ENCODE results near the gene BCL7C. TPM values are rescaled to one million over a fixed set of nuclear protein-coding genes. Genes with fewer than 3 reads are reported as not detected.
A peak's percentile ranks its signal among the peaks of the same experiment; 100 is the strongest.

The BCL7C gene
- total RNA-seq, 1 donor from 2014 or later = 43.9 TPM

GRCh38 chr16:30924076-30924912, 30.4 kb upstream of the BCL7C start:
- Mint-ChIP-seq H3K36me3 (peaks cover 2% of the 10 kb centered on the region), H3K4me1 (peaks cover 14% of the 10 kb centered on the region), H3K27ac (peak overlapping the region; percentile 82), H3K4me3 (peak overlapping the region; percentile 77), H3K27me3 (ENCODE audit: low read depth) (no peaks in the 10 kb centered on the region), H3K9me3 (no peaks in the 10 kb centered on the region)
- peak in 1 of 2 experiments; percentile 51 for DNase-seq (ENCODE audit: low spot score in 2 of 2, unreplicated experiment in 2 of 2)
- TF ChIP-seq CTCF (IDR thresholded peaks at IDR 0.05; ENCODE audit: unreplicated experiment) = no peak

- Mint-ChIP-seq H3K27me3 (ENCODE audit: low read depth) (no peaks in the 10 kb centered on the region), H3K27ac (peak within 1 kb of the TSS; percentile 100), H3K36me3 (no peaks in the 10 kb centered on the region), H3K4me3 (peak within 1 kb of the TSS; percentile 100), H3K4me1 (peaks cover 14% of the 10 kb centered on the region), H3K9me3 (no peaks in the 10 kb centered on the region)
- DNase-seq (ENCODE audit: low spot score in 2 of 2, unreplicated experiment in 2 of 2) = no peak
- TF ChIP-seq CTCF (IDR thresholded peaks at IDR 0.05; ENCODE audit: unreplicated experiment) = no peak
Measured at GRCh38 chr16:30923554-30924075, 29.7 kb upstream of the BCL7C start, which contains the start of gene FBXL19. TSS of gene FBXL19 (plus strand) at chr16:30923572. CDS start at chr16:30925755, 2,183 bp downstream.

- Mint-ChIP-seq H3K27me3 (ENCODE audit: low read depth) (no peaks in the 10 kb centered on the region), H3K9me3 (no peaks in the 10 kb centered on the region), H3K4me3 (peak overlapping the region; percentile 100), H3K4me1 (peaks cover 14% of the 10 kb centered on the region), H3K27ac (peak overlapping the region; percentile 100), H3K36me3 (no peaks in the 10 kb centered on the region)
- peak; percentile 95 to 97 for DNase-seq (ENCODE audit: low spot score in 2 of 2, unreplicated experiment in 2 of 2)
- TF ChIP-seq CTCF (IDR thresholded peaks at IDR 0.05; ENCODE audit: unreplicated experiment) = no peak
Measured at GRCh38 chr16:30922960-30923535, 29.2 kb upstream of the BCL7C start.

GRCh38 chr16:30922420-30922959, 28.6 kb upstream of the BCL7C start:
- DNase-seq (ENCODE audit: low spot score in 2 of 2, unreplicated experiment in 2 of 2) = peak; percentile 99 to 100
- Mint-ChIP-seq H3K36me3 (no peaks in the 10 kb centered on the region), H3K4me3 (peak overlapping the region; percentile 100), H3K27ac (peak overlapping the region; percentile 100), H3K9me3 (no peaks in the 10 kb centered on the region), H3K27me3 (ENCODE audit: low read depth) (no peaks in the 10 kb centered on the region), H3K4me1 (peaks cover 14% of the 10 kb centered on the region)
- TF ChIP-seq CTCF (IDR thresholded peaks at IDR 0.05; ENCODE audit: unreplicated experiment) = no peak

- Mint-ChIP-seq H3K27me3 (ENCODE audit: low read depth) (no peaks in the 10 kb centered on the region), H3K27ac (peak overlapping the region; percentile 100)
Measured at GRCh38 chr16:30921748-30922419, 28.0 kb upstream of the BCL7C start.

More at GRCh38 chr16:30921748-30922419, 28.0 kb upstream of the BCL7C start:
- no peaks in the 10 kb centered on the region for H3K9me3 Mint-ChIP-seq
- H3K4me3 Mint-ChIP-seq = peak overlapping the region; percentile 100
- peaks cover 14% of the 10 kb centered on the region for H3K4me1 Mint-ChIP-seq
- DNase-seq (ENCODE audit: low spot score in 2 of 2, unreplicated experiment in 2 of 2) = peak; percentile 89 to 95
- H3K36me3 Mint-ChIP-seq = no peaks in the 10 kb centered on the region
- peak; percentile 94 for TF ChIP-seq CTCF (IDR thresholded peaks at IDR 0.05; ENCODE audit: unreplicated experiment)
